Colonic mucosa (tissue), 4 donors: ENCODE results near the gene TJAP1. TPM values are rescaled to one million over a fixed set of nuclear protein-coding genes. Genes with fewer than 3 reads are reported as not detected.

Source experiments
- DNase-seq: peaks from one replicate; pipeline ENCODE4 v3.0.0-alpha.2; 2020
- H3K27ac ChIP-seq: fragments of 200-600 bp; one replicate; pipeline ENCODE4 v1.8.0; 2021
- H3K27me3 ChIP-seq: fragments of 200-600 bp; one replicate; pipeline ENCODE4 v1.8.0; 2021
- H3K36me3 ChIP-seq: fragments of 200-600 bp; one replicate; pipeline ENCODE4 v1.8.0; 2021
- H3K4me1 ChIP-seq: fragments of 200-600 bp; one replicate; pipeline ENCODE4 v1.8.0; 2021; ENCODE audit warnings: mild to moderate bottlenecking
- H3K4me3 ChIP-seq: fragments of 200-600 bp; one replicate; pipeline ENCODE4 v1.8.0; 2021
- H3K9ac ChIP-seq, 2 donors: one replicate each; pipeline ENCODE4 v1.7.0; 2013; ENCODE audit warnings: control low read depth in 2 of 2, low read depth in 2 of 2, low read length in 2 of 2
- H3K9me3 ChIP-seq: fragments of 200-600 bp; one replicate; pipeline ENCODE4 v1.8.0; 2021
- CTCF ChIP-seq: fragments of 200-600 bp; IDR thresholded peaks from one replicate; pipeline ENCODE4 v1.8.0; 2022; ENCODE audit warnings: antibody characterized with exemption, mild to moderate bottlenecking
- intact Hi-C: fragments of 100-400 bp; cut with DNase I; formaldehyde crosslinking; loops from one replicate; pipeline ENCODE4 v1.14.1; 2022
- total RNA-seq, 2 donors: library from RNA; stranded (reverse); fragmentation: NEBNext Ultra II Directional in 1 of 2; extraction: Animal tissue kit (Norgen Biotek cat#: 25700) in 1 of 2; gene quantifications; one replicate each; pipeline ENCODE4 v1.2.1, GENCODE V29; 2021
- donor health status: healthy.
- donor health status: DM: no; HTN: no; CAD: no.
- donor health status: DM: no; HTN: no; CAD: no.

Gene TJAP1
- total RNA-seq, 2 donors from 2014 or later, result 18.6 to 26.4 TPM

- Histone ChIP-seq H3K27me3 (no peaks in the 10 kb centered on the region), H3K4me1 (no peaks in the 10 kb centered on the region), H3K4me3 (no peak overlapping the region), H3K9me3 (no peaks in the 10 kb centered on the region), H3K27ac (no peak overlapping the region), H3K36me3 (peaks cover 3% of the 10 kb centered on the region), H3K9ac (no peak overlapping the region)
- intact Hi-C loops, result loop anchor here (2.0 to 10.0 kb wide), 3 partner anchors 52 to 242 kb away; partner anchors contain the start of gene DLK2
- TF ChIP-seq CTCF, result peak; percentile 95
- peak; percentile 87 for DNase-seq
These were observed 29.5 kb downstream of the TJAP1 start for GRCh38 chr6:43506667-43507471.

GRCh38 chr6:43508481-43509141 is 31.2 kb downstream of the TJAP1 start:
- Histone ChIP-seq H3K4me1 (no peaks in the 10 kb centered on the region), H3K36me3 (peaks cover 10% of the 10 kb centered on the region), H3K4me3 (no peak overlapping the region), H3K27ac (no peak overlapping the region), H3K9me3 (no peaks in the 10 kb centered on the region), H3K9ac (peak overlapping the region in 1 of 2 donors; percentile 56), H3K27me3 (no peaks in the 10 kb centered on the region)
- DNase-seq, result no peak
- TF ChIP-seq CTCF, result no peak
- intact Hi-C loops, result loop anchor here (5.0 to 10.0 kb wide), 2 partner anchors 121 to 244 kb away; no protein-coding TSS in a partner anchor

DNA sequence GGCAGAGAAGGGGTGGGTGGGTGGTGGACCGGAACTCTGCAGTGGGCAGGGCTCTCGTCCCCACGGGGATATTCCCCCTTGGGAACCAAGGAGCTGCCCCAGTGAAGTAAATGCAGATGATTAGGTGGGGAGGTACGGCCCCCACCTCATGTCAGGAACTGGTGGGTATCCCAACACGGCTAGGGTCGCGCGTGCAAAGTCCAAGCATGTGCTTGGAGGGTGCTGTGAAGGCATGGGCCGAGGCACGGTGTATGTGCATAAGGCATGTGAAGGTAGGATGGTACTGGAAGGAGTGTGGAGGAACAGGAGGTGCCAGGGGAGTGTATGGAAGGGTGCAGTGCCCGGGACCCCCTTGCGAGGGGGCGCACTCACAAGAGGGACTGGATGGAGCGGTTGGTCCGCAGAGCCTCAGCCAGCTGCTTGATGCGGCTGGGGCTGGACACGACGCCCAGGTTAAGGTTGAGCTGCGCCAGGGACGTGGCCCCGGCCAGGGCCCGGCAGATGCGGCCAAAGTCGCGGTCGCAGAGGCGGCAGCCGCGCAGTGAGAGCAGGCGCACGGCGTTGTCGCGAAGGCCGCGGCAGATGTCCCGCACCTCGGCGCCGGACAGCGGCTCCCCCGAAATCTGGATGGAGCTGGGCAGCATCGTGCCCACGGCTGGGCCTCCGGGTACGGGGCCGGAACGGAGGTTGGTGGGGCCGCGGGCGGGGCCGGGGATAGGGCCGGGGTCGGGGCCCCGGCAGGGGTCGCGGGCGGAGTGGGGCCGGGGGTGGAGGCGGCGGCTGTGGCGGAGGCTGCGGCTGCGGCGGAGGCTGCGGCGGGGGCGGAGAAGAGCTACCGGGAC is 32.0 kb downstream of the TJAP1 start:
- no peak for DNase-seq
- H3K4me3 ChIP-seq, result peak overlapping the region; percentile 76
- H3K9me3 ChIP-seq, result no peaks in the 10 kb centered on the region
- no peak overlapping the region for H3K27ac ChIP-seq
- no peaks in the 10 kb centered on the region for H3K4me1 ChIP-seq
- H3K27me3 ChIP-seq, result no peaks in the 10 kb centered on the region
- intact Hi-C loops, result loop anchor here (5.0 to 10.0 kb wide), 2 partner anchors 122 to 245 kb away; no protein-coding TSS in a partner anchor
- peak overlapping the region; percentile 28 to 56 for H3K9ac ChIP-seq
- peaks cover 10% of the 10 kb centered on the region for H3K36me3 ChIP-seq
- TF ChIP-seq CTCF, result no peak

DNA sequence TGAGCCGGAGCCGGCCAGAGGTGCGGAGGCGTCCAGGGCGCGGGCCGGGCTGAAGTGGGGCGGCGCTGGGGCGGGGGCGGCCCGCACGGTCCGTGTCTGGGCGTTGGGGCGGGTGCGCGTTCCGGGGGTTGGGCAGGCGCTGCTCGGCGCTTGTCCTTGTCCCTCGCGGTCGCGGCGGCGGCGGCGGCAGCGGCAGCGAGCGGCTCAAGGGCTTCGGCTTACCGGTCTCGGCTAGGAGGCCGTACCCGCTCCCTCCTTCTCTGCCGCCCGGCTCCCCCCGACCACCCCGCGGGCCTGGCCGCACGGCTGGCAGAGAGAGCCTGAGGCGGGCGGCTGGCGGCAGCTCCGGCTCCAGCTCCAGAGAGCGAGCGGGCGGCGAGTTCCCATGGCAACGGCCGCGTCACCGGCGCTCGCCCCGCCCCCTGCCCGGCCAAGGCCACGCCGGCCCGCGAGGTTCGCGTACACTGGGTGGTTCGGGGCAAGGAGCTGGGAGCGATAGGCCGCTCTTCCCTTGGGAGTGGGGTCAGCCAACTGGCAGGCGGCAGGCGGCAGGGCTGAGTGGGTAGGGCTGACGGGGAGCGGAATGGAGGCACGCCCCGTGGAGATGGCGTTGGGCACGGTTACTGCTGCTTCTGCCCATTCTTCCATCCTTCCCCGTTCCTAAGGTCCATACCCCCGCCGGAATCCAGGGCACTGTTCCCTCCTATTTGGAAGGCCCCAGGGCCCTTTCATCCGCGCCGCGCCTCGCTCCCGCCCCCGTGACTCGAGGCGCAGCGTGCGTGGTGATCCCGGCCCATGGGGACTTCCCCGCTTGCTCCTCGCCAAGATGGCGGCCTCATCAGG is 32.8 kb downstream of the TJAP1 start, which contains the start of gene LRRC73:
Gene LRRC73 (minus strand): TSS at position 363 of the 843 bp plus-strand sequence. CDS start 561 bp downstream, outside the sequence.
- peak; percentile 89 for DNase-seq
- Histone ChIP-seq H3K4me3 (peak within 1 kb of the TSS; percentile 76), H3K27ac (peak within 1 kb of the TSS; percentile 74), H3K4me1 (peaks cover 2% of the 10 kb centered on the region), H3K27me3 (no peaks in the 10 kb centered on the region), H3K36me3 (peaks cover 10% of the 10 kb centered on the region), H3K9ac (peak within 1 kb of the TSS; percentile 72), H3K9me3 (no peaks in the 10 kb centered on the region)
- TF ChIP-seq CTCF, result no peak
- intact Hi-C loops, result loop anchor here (5.0 to 10.0 kb wide), 2 partner anchors 123 to 245 kb away; no protein-coding TSS in a partner anchor
